GM12878 (cell line): ENCODE data around the gene IBTK. TPM values are rescaled to one million over a fixed set of nuclear protein-coding genes. Genes with fewer than 3 reads are reported as not detected.

Experiments
- ATAC-seq: fragments of 200-7000 bp; cut with Tn5 transposase; 3 replicates; pipeline ENCODE4 v1.9.1; 2020; ENCODE audit warnings: mild to moderate bottlenecking, moderate library complexity
- BruUV-seq: library from RNA; stranded (reverse); fragments of 400-500 nt; replicated peaks from 2 replicates; lab custom pipeline; 2021; lab: Mats Ljungman, UMichigan
- CTCF ChIA-PET: fragments of 300-600 bp; sonication (Branson Sonifier 250); formaldehyde crosslinking; extraction: SDS; loops from one replicate; lab custom pipeline; 2021; ENCODE audit warnings: inconsistent platforms; lab: Yijun Ruan, JAX
- POLR2A ChIA-PET: fragments of 350-600 bp; formaldehyde crosslinking; extraction: SDS; loops from one replicate; lab custom pipeline; 2021; ENCODE audit warnings: inconsistent platforms; lab: Charles Lee
- RAD21 ChIA-PET: fragments of 300-600 bp; sonication (Branson Sonifier 250); formaldehyde crosslinking; loops from one replicate; lab custom pipeline; 2023; ENCODE audit warnings: antibody characterized with exemption; ENCODE audit not compliant: unreplicated experiment; lab: Charles Lee
- SMC1A ChIA-PET: fragments of 300-600 bp; sonication (Branson Sonifier 250); formaldehyde crosslinking; loops from one replicate; lab custom pipeline; 2023; ENCODE audit not compliant: unreplicated experiment, uncharacterized antibody; lab: Charles Lee
- DNase-seq: peaks from one replicate; pipeline ENCODE4 v3.0.0-alpha.2; 2011; ENCODE audit warnings: low read depth, low spot score
- FAIRE-seq: peaks from 3 replicates; lab custom pipeline; 2011; peaks lifted over from hg19 to GRCh38; lab: Jason Lieb, UNC
- H2AFZ ChIP-seq: 2 replicates; pipeline ENCODE4 v1.6.0; 2011; ENCODE audit warnings: low read depth, low read length, control low read depth; ENCODE audit not compliant: control insufficient read depth
- H3K27ac ChIP-seq: 2 replicates; pipeline ENCODE4 v1.5.1; 2011; ENCODE audit warnings: control low read depth; ENCODE audit not compliant: control insufficient read depth, insufficient read depth
- H3K27me3 ChIP-seq, 2 experiments: replicated peaks in 1 of 2; 2 replicates each; pipeline versions ENCODE4 v1.6.0 to v1.6.1; 2011; ENCODE audit warnings: low read length in 1 of 2; ENCODE audit not compliant: control insufficient read depth in 2 of 2, insufficient read depth in 2 of 2
- H3K36me3 ChIP-seq, 2 experiments: 2 replicates each; pipeline ENCODE4 v1.5.1; 2011; ENCODE audit warnings: low read length in 1 of 2; ENCODE audit not compliant: control insufficient read depth in 2 of 2, insufficient read depth in 2 of 2
- H3K4me1 ChIP-seq: 2 replicates; pipeline ENCODE4 v1.6.1; 2011; ENCODE audit warnings: mild to moderate bottlenecking, low read length, moderate library complexity, mixed read lengths; ENCODE audit not compliant: control insufficient read depth, insufficient read depth
- H3K4me2 ChIP-seq: 2 replicates; pipeline ENCODE4 v1.6.0; 2011; ENCODE audit warnings: control low read depth; ENCODE audit not compliant: control insufficient read depth, insufficient read depth
- H3K4me3 ChIP-seq: fragments of 200-600 bp; sonication (generic); 2 replicates; pipeline ENCODE4 v1.5.1; 2016
- H3K79me2 ChIP-seq: 2 replicates; pipeline ENCODE4 v1.6.0; 2011; ENCODE audit warnings: low read length; ENCODE audit not compliant: control insufficient read depth, insufficient read depth
- H3K9ac ChIP-seq: 2 replicates; pipeline ENCODE4 v1.8.0; 2011; ENCODE audit warnings: low read length, control low read depth, mixed read lengths; ENCODE audit not compliant: control insufficient read depth, insufficient read depth
- H3K9me3 ChIP-seq: replicated peaks from 3 replicates; pipeline ENCODE4 v1.5.1; 2011; ENCODE audit warnings: mild to moderate bottlenecking, low read length; ENCODE audit not compliant: control insufficient read depth, insufficient read depth
- H4K20me1 ChIP-seq: 2 replicates; pipeline ENCODE4 v1.6.0; 2011; ENCODE audit not compliant: control insufficient read depth, insufficient read depth
- ETV6 ChIP-seq, 2 experiments: fragments of 450-650 bp in 1 of 2; IDR thresholded peaks in 1 of 2; conservative IDR thresholded peaks in 1 of 2; 2 replicates each; pipeline ENCODE4 v1.6.1; 2014; ENCODE audit warnings: antibody characterized with exemption in 1 of 2, borderline replicate concordance in 1 of 2, low read depth in 1 of 2, mild to moderate bottlenecking in 1 of 2, moderate library complexity in 1 of 2
- FOXM1 ChIP-seq: IDR thresholded peaks from 2 replicates; pipeline ENCODE4 v1.6.1; 2012; ENCODE audit warnings: low read depth, mild to moderate bottlenecking, inconsistent platforms, low read length, moderate library complexity
- SKIL ChIP-seq: fragments of 450-650 bp; IDR thresholded peaks from 2 replicates; pipeline ENCODE4 v1.6.1; 2017; ENCODE audit warnings: mild to moderate bottlenecking, low read depth, inconsistent platforms; ENCODE audit not compliant: poor library complexity, severe bottlenecking
- SUZ12 ChIP-seq: fragments of 200-600 bp; sonication (generic); IDR thresholded peaks from one replicate; pipeline ENCODE4 v1.6.1; 2018; ENCODE audit warnings: antibody characterized with exemption, mild to moderate bottlenecking; ENCODE audit not compliant: unreplicated experiment
- WGBS: methylation state at CpG from one replicate; pipeline ENCODE4 v1.1.6; 2016; ENCODE audit warnings: low lambda C conversion rate; ENCODE audit not compliant: insufficient replicate concordance, insufficient coverage; ENCODE audit errors: missing lambda C conversion rate; 5-methylcytosine and 5-hydroxymethylcytosine counted together
- in situ Hi-C: fragments of 300-500 bp; cut with MboI; formaldehyde crosslinking; loops from 9 replicates; pipeline ENCODE4 v1.14.3; 2018; ENCODE audit warnings: mixed read lengths
- intact Hi-C: fragments of 100-400 bp; cut with micrococcal nuclease; formaldehyde crosslinking; loops from one replicate; pipeline ENCODE4 v1.14.2; 2022; ENCODE audit not compliant: unreplicated experiment
- polyA plus RNA-seq, 11 experiments: library from polyadenylated mRNA; depleted of rRNA in 4 of 11; unstranded in 6 of 11; stranded (reverse) in 5 of 11; fragments of >200 nt; fragmentation: Nextera tagmentation in 4 of 11; fragmentation: Illumina TruSeq in 1 of 11; extraction: Ambion mirVana in 4 of 11; extraction: Trizol in 1 of 11; gene quantifications; 1 replicate in 1 of 11; 2 replicates in 10 of 11; pipeline versions ENCODE4 v1.2.1 to v1.2.3, GENCODE V29; 2011 to 2016; ENCODE audit warnings: inconsistent platforms in 2 of 11, missing spikeins in 2 of 11, low read depth in 1 of 11
- total RNA-seq, 4 experiments: library from RNA; depleted of rRNA in 3 of 4; stranded (reverse); fragments of >200 nt in 3 of 4; fragmentation: Illumina TruSeq in 1 of 4; extraction: Trizol in 1 of 4; gene quantifications; 2 replicates each; pipeline versions ENCODE4 v1.2.1 to v1.2.3, GENCODE V29; 2013 to 2021
- TF ChIP-seq, protein P1 (sequence below): fragments of 450-650 bp; formaldehyde crosslinking; IDR thresholded peaks from 2 replicates; pipeline ENCODE4 v1.4.0; 2020; ENCODE audit warnings: mild to moderate bottlenecking, moderate library complexity
- TF ChIP-seq, protein P2 (sequence below): fragments of 150-350 bp; IDR thresholded peaks from 2 replicates; pipeline ENCODE4 v1.6.1; 2014; ENCODE audit warnings: mild to moderate bottlenecking, low read depth, low read length

The IBTK gene
- total and polyA plus RNA-seq, 10 of the 15 experiments (the other 5 are each of a cell fraction or from before 2014, with no cell fraction given), result 12.0 to 32.1 (median 20.9) TPM

DNA sequence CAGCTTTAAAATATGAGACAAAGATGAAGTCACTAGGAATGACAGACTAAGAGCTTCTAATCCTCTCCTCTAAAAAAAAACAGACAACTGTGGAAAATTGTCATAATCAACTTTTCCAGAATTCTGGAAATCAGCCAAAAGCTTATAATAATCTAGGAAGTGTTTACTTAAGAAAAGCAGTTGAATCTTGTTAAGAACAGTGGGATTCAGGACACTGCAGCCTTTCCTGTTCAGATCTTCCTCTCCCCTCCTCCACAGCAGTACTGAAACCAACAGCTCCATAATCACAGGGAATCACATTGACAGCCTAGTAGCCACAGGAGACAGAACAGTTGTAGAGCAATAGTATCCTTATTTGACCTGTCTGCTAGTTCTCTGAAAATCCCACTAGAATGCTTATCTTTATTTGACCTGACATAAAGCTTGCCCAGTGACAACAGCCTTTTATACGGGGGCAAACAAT, 41.6 kb downstream of the IBTK start:
- Histone ChIP-seq H3K36me3 (peaks cover 0 to 16% of the 10 kb centered on the region in 2 experiments; a peak in 2 of 4 replicates), H4K20me1 (no peaks in the 10 kb centered on the region), H3K27me3 (no peaks in the 10 kb centered on the region), H3K9ac (no peak overlapping the region), H3K4me3 (no peak overlapping the region), H3K4me1 (no peaks in the 10 kb centered on the region), H2AFZ (no peak overlapping the region), H3K27ac (no peak overlapping the region)
- FAIRE-seq (no peak), DNase-seq (no peak)
- BruUV-seq, result no TSS peak
- in situ Hi-C loops, result no loop called here
- WGBS, result 100% methylated on average over 1 of the region's 1 CpG
- ChIA-PET RAD21 (no interaction called here), CTCF (no interaction called here), POLR2A (interaction anchor here (0.6 kb wide), 1 partner anchor 49 kb away, joined by 3 read pairs; no protein-coding TSS in a partner anchor)
- intact Hi-C loops, result no loop called here
- TF ChIP-seq SUZ12 (no peak), SKIL (no peak), FOXM1 (no peak), ETV6 (conservative IDR thresholded peaks at IDR 0.05 in 1 of 2, IDR thresholded peaks at IDR 0.05 in 1 of 2; ENCODE audit: borderline replicate concordance in 1 of 2, low read depth in 1 of 2) (no peak)
- TF ChIP-seq, protein P1, sequence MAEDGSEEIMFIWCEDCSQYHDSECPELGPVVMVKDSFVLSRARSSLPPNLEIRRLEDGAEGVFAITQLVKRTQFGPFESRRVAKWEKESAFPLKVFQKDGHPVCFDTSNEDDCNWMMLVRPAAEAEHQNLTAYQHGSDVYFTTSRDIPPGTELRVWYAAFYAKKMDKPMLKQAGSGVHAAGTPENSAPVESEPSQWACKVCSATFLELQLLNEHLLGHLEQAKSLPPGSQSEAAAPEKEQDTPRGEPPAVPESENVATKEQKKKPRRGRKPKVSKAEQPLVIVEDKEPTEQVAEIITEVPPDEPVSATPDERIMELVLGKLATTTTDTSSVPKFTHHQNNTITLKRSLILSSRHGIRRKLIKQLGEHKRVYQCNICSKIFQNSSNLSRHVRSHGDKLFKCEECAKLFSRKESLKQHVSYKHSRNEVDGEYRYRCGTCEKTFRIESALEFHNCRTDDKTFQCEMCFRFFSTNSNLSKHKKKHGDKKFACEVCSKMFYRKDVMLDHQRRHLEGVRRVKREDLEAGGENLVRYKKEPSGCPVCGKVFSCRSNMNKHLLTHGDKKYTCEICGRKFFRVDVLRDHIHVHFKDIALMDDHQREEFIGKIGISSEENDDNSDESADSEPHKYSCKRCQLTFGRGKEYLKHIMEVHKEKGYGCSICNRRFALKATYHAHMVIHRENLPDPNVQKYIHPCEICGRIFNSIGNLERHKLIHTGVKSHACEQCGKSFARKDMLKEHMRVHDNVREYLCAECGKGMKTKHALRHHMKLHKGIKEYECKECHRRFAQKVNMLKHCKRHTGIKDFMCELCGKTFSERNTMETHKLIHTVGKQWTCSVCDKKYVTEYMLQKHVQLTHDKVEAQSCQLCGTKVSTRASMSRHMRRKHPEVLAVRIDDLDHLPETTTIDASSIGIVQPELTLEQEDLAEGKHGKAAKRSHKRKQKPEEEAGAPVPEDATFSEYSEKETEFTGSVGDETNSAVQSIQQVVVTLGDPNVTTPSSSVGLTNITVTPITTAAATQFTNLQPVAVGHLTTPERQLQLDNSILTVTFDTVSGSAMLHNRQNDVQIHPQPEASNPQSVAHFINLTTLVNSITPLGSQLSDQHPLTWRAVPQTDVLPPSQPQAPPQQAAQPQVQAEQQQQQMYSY, result no peak
- TF ChIP-seq, protein P2, sequence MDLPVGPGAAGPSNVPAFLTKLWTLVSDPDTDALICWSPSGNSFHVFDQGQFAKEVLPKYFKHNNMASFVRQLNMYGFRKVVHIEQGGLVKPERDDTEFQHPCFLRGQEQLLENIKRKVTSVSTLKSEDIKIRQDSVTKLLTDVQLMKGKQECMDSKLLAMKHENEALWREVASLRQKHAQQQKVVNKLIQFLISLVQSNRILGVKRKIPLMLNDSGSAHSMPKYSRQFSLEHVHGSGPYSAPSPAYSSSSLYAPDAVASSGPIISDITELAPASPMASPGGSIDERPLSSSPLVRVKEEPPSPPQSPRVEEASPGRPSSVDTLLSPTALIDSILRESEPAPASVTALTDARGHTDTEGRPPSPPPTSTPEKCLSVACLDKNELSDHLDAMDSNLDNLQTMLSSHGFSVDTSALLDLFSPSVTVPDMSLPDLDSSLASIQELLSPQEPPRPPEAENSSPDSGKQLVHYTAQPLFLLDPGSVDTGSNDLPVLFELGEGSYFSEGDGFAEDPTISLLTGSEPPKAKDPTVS, result no peak
- TF ChIP-seq, all 136 proteins: peak for 0
- SMC1A ChIA-PET, result interaction anchor here (1.4 kb wide), 1 partner anchor 26 kb away, joined by 3 read pairs; no protein-coding TSS in a partner anchor
- H3K9me3 ChIP-seq, result peaks cover 2% of the 10 kb centered on the region; the same call in 2 of the 3 replicates
- no peaks in the 10 kb centered on the region for H3K79me2 ChIP-seq
- no peak for ATAC-seq
- no peak overlapping the region for H3K4me2 ChIP-seq
